ENCODE measurements around the gene N4BP2L2.

Gene N4BP2L2

GRCh38 chr13:32443111-32443510, 95.5 kb downstream of the N4BP2L2 start:
- H3K4me1 ChIP-seq = no peaks in the 10 kb centered on the region
- no peak overlapping the region for H3K9ac ChIP-seq
- H2AFZ ChIP-seq = no peak overlapping the region
- TF ChIP-seq, protein P1, sequence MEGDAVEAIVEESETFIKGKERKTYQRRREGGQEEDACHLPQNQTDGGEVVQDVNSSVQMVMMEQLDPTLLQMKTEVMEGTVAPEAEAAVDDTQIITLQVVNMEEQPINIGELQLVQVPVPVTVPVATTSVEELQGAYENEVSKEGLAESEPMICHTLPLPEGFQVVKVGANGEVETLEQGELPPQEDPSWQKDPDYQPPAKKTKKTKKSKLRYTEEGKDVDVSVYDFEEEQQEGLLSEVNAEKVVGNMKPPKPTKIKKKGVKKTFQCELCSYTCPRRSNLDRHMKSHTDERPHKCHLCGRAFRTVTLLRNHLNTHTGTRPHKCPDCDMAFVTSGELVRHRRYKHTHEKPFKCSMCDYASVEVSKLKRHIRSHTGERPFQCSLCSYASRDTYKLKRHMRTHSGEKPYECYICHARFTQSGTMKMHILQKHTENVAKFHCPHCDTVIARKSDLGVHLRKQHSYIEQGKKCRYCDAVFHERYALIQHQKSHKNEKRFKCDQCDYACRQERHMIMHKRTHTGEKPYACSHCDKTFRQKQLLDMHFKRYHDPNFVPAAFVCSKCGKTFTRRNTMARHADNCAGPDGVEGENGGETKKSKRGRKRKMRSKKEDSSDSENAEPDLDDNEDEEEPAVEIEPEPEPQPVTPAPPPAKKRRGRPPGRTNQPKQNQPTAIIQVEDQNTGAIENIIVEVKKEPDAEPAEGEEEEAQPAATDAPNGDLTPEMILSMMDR (IDR thresholded peaks at IDR 0.05) = no peak
- no peaks in the 10 kb centered on the region for H3K79me2 ChIP-seq
- H3K36me3 ChIP-seq (ENCODE audit: control insufficient read depth, insufficient read depth, low read length) = no peaks in the 10 kb centered on the region
- H3K4me3 ChIP-seq (ENCODE audit: low read depth, low read length) = no peak overlapping the region
- no peaks in the 10 kb centered on the region for H3K27me3 ChIP-seq (ENCODE audit: control insufficient read depth, insufficient read depth, low read length)
- no peak overlapping the region for H3K27ac ChIP-seq
- no peaks in the 10 kb centered on the region for H3K9me3 ChIP-seq (ENCODE audit: control insufficient read depth, low read length)
- H3K4me2 ChIP-seq (ENCODE audit: low read length) = no peak overlapping the region

DNA sequence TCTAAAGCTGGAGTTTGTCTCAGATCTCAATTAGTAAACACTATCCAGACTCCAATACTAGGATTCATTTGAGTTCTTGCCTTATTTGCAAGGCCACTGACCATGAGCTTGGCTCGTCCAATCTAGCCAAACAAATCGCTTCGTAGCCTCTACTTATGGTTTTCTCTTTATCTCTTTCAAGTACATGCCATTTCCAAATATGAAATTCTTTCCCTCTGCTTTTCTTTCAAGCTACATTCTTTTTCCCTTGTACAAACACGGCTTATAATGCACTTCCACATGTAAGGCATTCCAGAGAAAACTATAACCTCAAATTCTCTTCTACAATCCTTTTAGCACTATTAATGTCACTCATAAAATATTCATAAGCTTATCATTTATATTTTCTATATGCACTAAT, 99.7 kb downstream of the N4BP2L2 start:
- Histone ChIP-seq H3K4me3 (ENCODE audit: low read depth, low read length) (no peak overlapping the region), H3K4me1 (no peaks in the 10 kb centered on the region), H3K4me2 (ENCODE audit: low read length) (no peak overlapping the region), H2AFZ (no peak overlapping the region), H3K27me3 (ENCODE audit: control insufficient read depth, insufficient read depth, low read length) (no peaks in the 10 kb centered on the region), H3K79me2 (no peaks in the 10 kb centered on the region), H3K27ac (no peak overlapping the region), H3K9me3 (ENCODE audit: control insufficient read depth, low read length) (no peaks in the 10 kb centered on the region), H3K9ac (no peak overlapping the region), H3K36me3 (ENCODE audit: control insufficient read depth, insufficient read depth, low read length) (no peaks in the 10 kb centered on the region)
- TF ChIP-seq, protein P1 (IDR thresholded peaks at IDR 0.05) = no peak

GRCh38 chr13:32432856-32433255, 105.7 kb downstream of the N4BP2L2 start:
- H3K4me2 ChIP-seq (ENCODE audit: low read length) = no peak overlapping the region
- no peaks in the 10 kb centered on the region for H3K9me3 ChIP-seq (ENCODE audit: control insufficient read depth, low read length)
- no peak overlapping the region for H3K27ac ChIP-seq
- H2AFZ ChIP-seq = no peak overlapping the region
- no peaks in the 10 kb centered on the region for H3K79me2 ChIP-seq
- H3K4me1 ChIP-seq = no peaks in the 10 kb centered on the region
- no peak overlapping the region for H3K9ac ChIP-seq
- no peaks in the 10 kb centered on the region for H3K27me3 ChIP-seq (ENCODE audit: control insufficient read depth, insufficient read depth, low read length)
- no peak overlapping the region for H3K4me3 ChIP-seq (ENCODE audit: low read depth, low read length)
- TF ChIP-seq, protein P1 (IDR thresholded peaks at IDR 0.05) = no peak
- no peaks in the 10 kb centered on the region for H3K36me3 ChIP-seq (ENCODE audit: control insufficient read depth, insufficient read depth, low read length)

DNA sequence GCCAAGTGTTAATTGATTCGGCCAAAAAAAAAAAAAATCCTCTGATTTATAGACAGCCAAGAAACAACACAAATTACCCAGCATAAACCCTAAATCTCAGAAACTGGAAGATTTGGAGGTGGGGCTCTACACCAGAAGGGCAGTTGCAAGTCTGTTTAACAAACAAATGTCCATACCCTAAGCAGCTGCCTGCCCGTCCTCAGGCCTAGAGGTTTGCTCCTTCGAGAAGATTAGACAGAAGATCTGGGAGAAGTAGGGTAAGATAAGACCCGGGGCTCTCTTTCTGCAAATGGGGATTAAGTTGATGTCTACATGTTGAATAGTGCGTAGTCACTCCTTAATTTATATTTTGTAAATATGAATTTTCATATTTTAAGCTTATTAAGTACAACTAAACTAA, 107.2 kb downstream of the N4BP2L2 start:
- Histone ChIP-seq H3K27me3 (ENCODE audit: control insufficient read depth, insufficient read depth, low read length) (no peaks in the 10 kb centered on the region), H3K4me2 (ENCODE audit: low read length) (no peak overlapping the region), H3K79me2 (no peaks in the 10 kb centered on the region), H3K4me1 (no peaks in the 10 kb centered on the region), H2AFZ (no peak overlapping the region), H3K27ac (no peak overlapping the region), H3K9me3 (ENCODE audit: control insufficient read depth, low read length) (no peaks in the 10 kb centered on the region), H3K36me3 (ENCODE audit: control insufficient read depth, insufficient read depth, low read length) (no peaks in the 10 kb centered on the region), H3K9ac (no peak overlapping the region), H3K4me3 (ENCODE audit: low read depth, low read length) (no peak overlapping the region)
- TF ChIP-seq, protein P1 (IDR thresholded peaks at IDR 0.05) = no peak

DNA sequence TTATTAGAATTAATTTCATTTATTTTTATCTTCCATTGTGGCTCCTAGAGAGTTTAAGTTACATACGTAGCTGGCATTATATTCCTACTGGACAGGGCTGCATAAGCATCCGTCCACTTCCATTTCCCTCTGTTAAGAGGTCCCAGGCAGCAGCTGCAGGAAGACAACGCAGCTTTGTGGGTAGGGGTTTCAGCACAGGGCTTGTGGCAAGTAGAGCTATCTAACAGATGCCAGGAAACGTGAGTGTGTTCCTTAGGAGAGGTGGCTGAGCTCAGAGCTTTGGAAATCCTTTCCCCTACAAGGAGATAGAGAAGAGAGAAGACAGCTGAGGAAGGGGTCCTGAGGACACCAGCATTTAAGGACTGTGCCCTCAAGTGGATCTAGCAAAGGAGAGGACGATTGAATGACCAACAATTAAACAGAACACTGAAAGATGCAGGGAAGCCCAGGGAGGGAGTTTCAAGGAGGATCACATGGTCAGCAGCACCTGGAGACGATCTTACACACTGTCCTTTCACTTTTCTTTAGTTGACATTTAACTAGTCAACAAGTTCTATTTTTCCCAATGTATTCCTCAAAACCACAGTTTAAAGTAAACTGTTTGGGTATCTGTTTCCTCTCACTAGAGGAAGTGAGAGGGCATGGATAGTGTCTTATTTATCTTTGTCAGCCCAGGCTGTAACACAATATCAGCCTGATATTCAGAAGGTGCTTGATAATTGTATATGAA, 108.4 kb downstream of the N4BP2L2 start:
- no peak overlapping the region for H3K4me2 ChIP-seq (ENCODE audit: low read length)
- TF ChIP-seq, protein P1 (IDR thresholded peaks at IDR 0.05) = no peak
- H3K4me1 ChIP-seq = no peaks in the 10 kb centered on the region
- no peaks in the 10 kb centered on the region for H3K79me2 ChIP-seq
- H2AFZ ChIP-seq = no peak overlapping the region
- H3K9ac ChIP-seq = no peak overlapping the region
- no peaks in the 10 kb centered on the region for H3K36me3 ChIP-seq (ENCODE audit: control insufficient read depth, insufficient read depth, low read length)
- H3K27me3 ChIP-seq (ENCODE audit: control insufficient read depth, insufficient read depth, low read length) = no peaks in the 10 kb centered on the region
- H3K4me3 ChIP-seq (ENCODE audit: low read depth, low read length) = no peak overlapping the region
- H3K9me3 ChIP-seq (ENCODE audit: control insufficient read depth, low read length) = no peaks in the 10 kb centered on the region
- no peak overlapping the region for H3K27ac ChIP-seq
